GM13977 (cell line): Measurements from ENCODE around the gene DNAH12.

Experiments
- DNase-seq: peaks from one replicate; pipeline ENCODE4 v3.0.0; 2012; ENCODE audit warnings: low spot score
- CTCF ChIP-seq: IDR thresholded peaks from 2 replicates; pipeline ENCODE4 v1.5.1; 2012; ENCODE audit warnings: mild to moderate bottlenecking, control low read depth; ENCODE audit not compliant: insufficient read depth; ENCODE audit errors: extremely low read depth, missing control alignments
- in situ Hi-C: fragments of 300-500 bp; cut with MboI; formaldehyde crosslinking; loops from one replicate; pipeline ENCODE4 v1.12.0; 2022; ENCODE audit warnings: low sequenced_read_pairs, low pct_unique_long_range_greater_than_20kb, mixed read lengths, inconsistent platforms; ENCODE audit not compliant: unreplicated experiment

The DNAH12 gene

GRCh38 chr3:57391767-57392166 is 152.4 kb downstream of the DNAH12 start:
- DNase-seq: no peak
- no peak for TF ChIP-seq CTCF
- in situ Hi-C loops: no loop called here

DNA sequence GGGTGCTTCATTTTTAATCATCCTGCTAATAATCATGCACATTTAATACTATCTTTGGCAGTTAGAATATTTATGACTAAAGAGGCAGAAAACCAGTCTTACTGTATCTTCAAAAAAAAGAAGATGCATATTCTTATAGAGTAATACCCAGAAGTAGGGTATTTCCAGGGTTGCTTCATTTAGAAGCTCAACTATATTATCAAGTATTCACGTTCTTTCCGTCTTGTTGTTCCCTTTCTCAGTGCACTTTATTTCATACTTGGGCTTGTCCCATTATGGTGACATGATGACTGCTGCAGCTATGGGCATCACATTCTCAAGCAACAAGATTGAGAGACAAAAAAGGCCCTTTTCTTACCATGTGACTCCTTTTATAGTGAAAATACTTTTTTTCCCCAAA is 154.9 kb downstream of the DNAH12 start:
- DNase-seq: no peak
- in situ Hi-C loops: no loop called here
- no peak for TF ChIP-seq CTCF

DNA sequence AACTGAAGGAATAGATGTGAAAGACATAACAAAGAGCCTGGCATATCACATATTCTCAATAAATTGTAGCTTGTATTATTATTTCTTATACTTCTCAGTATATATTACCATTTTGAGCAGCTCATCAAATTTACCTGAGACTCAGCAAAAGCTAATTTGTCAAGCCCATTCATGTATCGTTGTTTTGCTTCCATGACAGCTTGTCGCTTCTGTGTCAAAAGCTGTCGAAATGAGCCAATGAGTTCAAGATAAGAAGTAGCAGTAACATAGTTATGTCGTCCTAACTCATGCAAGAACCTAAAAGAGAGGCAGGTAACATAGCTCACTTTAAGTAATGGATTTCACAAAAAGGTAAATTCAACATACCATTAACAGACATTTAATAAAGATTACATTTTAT is 157.8 kb downstream of the DNAH12 start:
- TF ChIP-seq CTCF: no peak
- in situ Hi-C loops: no loop called here
- no peak for DNase-seq

DNA sequence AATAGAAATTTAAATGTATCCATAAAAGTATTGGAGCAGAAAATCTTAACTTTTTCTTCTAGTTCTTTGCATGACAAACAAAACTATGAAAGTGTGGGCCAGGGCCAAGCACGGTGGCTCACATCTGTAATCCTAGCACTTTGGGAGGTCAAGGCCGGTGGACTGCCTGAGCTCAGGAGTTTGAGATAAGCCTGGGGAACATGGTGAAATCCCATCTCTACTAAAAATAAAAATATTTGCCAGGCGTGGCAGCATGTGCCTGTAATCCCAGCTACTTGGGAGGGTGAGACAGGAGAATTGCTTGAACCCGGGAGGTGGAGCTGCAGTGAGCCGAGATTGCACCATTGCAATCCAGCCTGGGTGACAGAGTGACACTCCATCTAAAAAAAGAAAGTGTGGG is 158.6 kb downstream of the DNAH12 start:
- in situ Hi-C loops: no loop called here
- TF ChIP-seq CTCF: no peak
- no peak for DNase-seq

DNA sequence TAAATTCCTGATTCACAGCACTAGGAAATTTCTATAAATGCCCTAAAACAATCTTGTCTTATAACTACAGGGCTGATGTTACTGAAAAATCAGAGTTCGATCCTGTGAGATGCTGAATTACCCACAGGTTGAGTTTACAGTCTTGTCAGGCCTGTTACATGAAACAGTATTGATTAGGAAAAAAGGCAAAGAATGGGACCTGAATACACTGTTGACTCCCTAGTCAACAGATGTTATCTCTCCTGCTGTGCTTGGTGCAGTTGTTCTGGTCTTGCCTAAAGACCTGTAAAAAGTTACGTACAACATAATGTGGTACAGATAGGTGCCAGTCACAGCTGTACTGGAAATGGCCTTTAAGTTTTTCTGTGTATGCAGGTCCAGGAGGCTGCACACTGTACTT is 160.3 kb downstream of the DNAH12 start:
- no peak for TF ChIP-seq CTCF
- DNase-seq: no peak
- in situ Hi-C loops: no loop called here

DNA sequence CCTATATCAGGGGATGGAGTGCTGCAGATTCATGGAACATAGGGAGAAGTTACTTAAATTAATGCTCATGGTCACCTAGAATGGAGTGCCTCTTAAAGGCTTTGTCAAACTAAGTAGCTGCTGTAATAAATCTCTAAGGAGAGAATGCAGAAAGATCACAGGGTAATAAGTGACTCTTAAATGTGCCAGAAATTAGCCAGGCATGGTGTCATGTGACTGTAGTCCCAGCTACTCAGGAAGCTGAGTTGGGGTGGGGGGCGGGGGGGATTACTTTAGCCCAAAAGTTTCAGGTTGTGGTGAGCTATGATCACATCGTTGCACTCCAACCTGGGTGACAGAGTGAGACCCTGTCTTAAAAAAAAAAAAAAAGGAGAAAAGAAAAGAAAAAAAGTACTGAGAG is 160.7 kb downstream of the DNAH12 start:
- TF ChIP-seq CTCF: no peak
- DNase-seq: no peak
- in situ Hi-C loops: no loop called here

GRCh38 chr3:57382933-57383332 is 161.2 kb downstream of the DNAH12 start:
- no peak for TF ChIP-seq CTCF
- in situ Hi-C loops: no loop called here
- DNase-seq: no peak
